ENCODE data around the gene ULK2.

The ULK2 gene

GRCh38 chr17:19731626-19732025 lies 136.1 kb downstream of the ULK2 start:
- DNase-seq (ENCODE audit: extremely low read depth in 1 of 2, low read depth in 1 of 2), result no peak

- no peak for DNase-seq (ENCODE audit: extremely low read depth in 1 of 2, low read depth in 1 of 2)
Measured at GRCh38 chr17:19730843-19731242, 136.9 kb downstream of the ULK2 start.

GRCh38 chr17:19729900-19730299 lies 137.8 kb downstream of the ULK2 start:
- no peak for DNase-seq (ENCODE audit: extremely low read depth in 1 of 2, low read depth in 1 of 2)

- DNase-seq (ENCODE audit: extremely low read depth in 1 of 2, low read depth in 1 of 2), result no peak
Measured at GRCh38 chr17:19728084-19728495, 139.6 kb downstream of the ULK2 start.

GRCh38 chr17:19727501-19728078 lies 140.1 kb downstream of the ULK2 start:
- no peak for DNase-seq (ENCODE audit: extremely low read depth in 1 of 2, low read depth in 1 of 2)

- no peak for DNase-seq (ENCODE audit: extremely low read depth in 1 of 2, low read depth in 1 of 2)
Measured at GRCh38 chr17:19726631-19727376, 140.9 kb downstream of the ULK2 start.

GRCh38 chr17:19725486-19725885 lies 142.2 kb downstream of the ULK2 start:
- DNase-seq (ENCODE audit: extremely low read depth in 1 of 2, low read depth in 1 of 2), result no peak

- peak in 1 of 2 donors; percentile 11 for DNase-seq (ENCODE audit: extremely low read depth in 1 of 2, low read depth in 1 of 2)
Measured at GRCh38 chr17:19724501-19725420, 143.0 kb downstream of the ULK2 start.

- DNase-seq (ENCODE audit: extremely low read depth in 1 of 2, low read depth in 1 of 2), result no peak
Measured at GRCh38 chr17:19723964-19724363, 143.8 kb downstream of the ULK2 start.
